ENCODE results near the gene MORN4.
"Not testable (repeated sequence)": the region's sequence is repeated elsewhere in the genome, so short reads cannot be mapped to it uniquely, and the experiment has no call there.

The MORN4 gene

DNA sequence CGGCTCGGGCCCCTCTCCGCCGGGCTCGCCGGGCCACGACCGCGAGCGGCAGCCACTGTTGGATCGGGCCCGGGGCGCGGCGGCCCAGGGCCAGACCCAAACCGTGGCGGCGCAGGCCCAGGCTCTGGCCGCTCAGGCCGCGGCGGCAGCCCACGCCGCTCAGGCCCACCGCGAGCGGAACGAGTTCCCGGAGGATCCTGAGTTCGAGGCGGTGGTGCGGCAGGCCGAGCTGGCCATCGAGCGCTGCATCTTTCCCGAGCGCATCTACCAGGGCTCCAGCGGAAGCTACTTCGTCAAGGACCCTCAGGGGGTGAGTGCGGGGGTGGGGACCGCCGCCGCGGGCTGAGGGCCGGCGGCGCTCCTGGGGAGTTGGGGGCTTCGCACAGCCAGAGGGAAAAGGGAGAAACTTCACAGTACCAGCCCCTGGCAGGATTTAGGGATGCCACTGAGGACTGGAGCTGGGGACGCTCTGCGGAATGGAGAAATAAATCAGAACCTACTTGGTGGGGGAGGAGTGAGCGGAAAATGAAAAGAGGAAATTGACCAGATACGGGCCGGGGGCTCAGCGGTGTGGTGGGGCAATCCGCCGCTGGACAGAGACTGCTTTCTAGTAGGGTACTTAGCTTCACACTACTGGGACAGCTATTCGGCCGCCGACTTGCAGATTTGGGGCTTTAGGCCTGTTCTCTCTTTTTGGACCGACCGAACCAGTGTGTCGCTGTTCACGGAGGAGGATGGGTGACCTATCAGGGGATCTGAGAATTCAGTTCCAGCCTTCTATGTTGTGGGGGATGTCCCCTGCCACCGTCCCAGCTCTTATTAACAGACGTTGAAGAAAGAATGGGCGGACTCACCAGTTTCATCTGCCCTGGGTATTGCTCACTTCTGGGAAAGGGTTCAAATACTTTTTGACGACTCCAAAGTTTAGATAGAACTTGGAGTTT lies 7.8 kb upstream of the MORN4 start:
- DNase-seq (ENCODE audit: low read depth), result no peak

DNA sequence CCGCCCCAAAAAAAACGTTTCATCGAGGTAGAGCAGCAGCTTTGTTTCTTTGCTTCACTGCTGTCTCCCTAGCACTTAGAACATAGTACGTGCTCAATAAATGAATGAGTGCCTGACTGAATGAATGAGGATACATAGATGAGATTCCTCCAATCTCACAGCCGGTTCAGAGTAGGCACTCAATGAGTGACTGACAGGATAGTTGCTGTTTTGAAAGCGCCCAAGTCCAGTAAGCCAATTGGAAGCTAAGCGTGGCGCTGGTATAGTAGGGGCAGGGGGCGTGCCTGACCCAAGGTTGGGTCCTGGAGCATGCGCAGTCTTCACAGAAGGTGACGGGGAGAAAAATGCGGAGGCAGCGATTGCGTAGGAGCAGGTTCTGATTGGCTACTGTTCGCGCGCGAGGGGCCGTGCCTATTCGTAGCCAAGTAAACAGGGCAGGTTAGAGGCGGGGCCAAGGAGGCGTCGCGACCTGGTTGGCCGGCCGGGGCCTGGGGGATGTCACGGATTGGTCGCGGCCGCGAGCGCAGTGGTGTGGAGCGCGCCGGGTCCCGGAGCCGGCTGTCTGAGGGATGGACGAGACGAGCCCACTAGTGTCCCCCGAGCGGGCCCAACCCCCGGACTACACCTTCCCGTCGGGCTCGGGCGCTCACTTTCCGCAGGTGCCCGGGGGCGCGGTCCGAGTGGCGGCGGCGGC lies 7.0 kb upstream of the MORN4 start, which contains the start of gene PI4K2A:
TSS of gene PI4K2A (plus strand) at position 498 of the 694 bp plus-strand sequence. CDS start at position 570, 72 bp downstream.
- DNase-seq (ENCODE audit: low read depth), result peak; percentile 98

DNA sequence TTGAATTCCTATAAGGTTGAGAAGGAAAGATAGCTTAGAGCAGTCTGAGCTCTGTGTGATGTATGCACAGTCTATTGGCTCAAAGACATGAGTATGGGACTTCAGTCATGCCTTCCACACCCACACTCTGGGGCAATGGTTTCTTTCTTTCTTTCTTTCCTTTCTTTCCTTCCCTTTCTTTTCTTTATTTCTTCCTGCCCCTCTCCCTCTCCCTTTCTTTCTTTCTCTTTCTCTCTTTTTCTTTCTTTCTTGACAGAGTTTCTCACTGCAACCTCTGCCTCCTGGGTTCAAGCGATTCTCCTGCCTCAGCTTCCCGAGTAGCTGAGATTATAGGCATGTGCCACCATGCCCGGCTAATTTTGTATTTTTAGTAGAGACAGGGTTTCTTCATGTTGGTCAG lies 5.8 kb upstream of the MORN4 start:
- DNase-seq (ENCODE audit: low read depth), result not testable (repeated sequence)

DNA sequence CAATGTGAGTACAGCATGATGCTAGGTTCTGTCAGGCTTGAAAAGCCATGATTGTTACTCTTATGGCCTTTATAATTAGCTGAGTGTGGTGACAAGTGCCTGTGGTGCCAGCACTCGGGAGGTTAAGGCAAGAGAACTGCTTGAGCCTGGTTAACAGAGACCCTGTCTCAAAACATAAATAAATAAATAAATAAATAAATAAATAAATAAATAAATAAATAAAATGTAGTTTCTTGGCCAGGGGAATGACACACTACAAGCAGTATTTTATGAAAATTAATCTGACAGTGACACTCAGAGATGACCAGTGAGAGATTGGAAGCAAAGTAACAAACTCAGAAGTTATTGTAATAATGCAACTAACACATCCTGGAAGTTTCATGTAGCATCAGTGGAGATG lies 2.3 kb upstream of the MORN4 start:
- no peak for DNase-seq (ENCODE audit: low read depth)

DNA sequence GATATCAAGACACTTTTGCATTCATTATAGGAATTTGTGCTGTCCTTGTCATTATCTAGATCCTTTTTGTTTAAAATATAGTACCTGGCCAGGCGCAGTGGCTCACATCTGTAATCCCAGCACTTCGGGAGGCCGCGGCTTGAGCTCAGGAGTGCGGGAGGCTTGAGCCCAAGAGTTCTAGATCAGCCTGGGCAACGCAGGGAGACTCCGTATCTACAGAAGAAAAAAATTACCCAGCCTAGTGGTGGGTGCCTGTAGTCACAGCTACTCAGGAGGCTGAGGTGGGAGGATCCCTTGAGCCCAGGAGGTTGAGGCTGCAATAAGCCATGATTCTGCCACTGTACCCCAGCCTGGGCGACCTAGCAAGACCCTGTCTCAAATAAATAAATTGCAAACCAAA lies 621 bp upstream of the MORN4 start:
- DNase-seq (ENCODE audit: low read depth), result no peak

DNA sequence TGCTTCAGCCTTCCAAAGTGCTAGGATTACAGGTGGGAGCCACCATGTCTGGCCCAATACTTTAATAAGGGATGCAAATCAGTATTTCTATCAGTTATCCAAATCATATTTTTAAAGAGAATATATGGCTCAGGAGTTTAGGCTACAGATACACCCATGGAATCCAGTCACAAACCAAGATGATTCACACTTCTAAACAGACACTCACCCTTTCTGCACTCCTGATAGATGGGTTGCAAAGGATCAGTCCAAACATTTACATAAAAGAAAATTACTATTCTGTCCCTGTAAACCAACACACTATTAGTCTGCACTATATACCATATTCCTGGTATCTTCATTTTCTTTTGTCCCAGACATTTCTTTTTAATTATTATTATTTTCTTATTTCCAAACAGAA lies 2.2 kb downstream of the MORN4 start:
- DNase-seq (ENCODE audit: low read depth), result no peak

DNA sequence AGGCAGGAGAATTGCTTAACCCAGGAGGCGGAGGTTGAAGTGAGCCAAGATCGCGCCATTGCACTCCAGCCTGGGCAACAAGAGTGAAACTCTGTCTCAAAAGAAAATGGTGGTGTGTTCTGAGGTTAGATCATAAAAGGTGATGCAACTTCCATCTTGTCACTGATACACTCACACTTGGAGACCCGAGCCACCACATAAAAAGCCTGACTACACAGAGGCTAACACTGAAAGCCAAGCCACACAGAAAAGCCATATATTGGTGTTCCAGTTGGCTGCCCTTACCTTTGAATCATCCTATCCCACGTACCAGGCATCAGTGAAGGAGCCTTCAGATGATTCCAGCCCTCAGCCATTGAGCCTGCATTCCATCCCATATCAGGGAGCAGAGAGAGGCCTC lies 4.0 kb downstream of the MORN4 start:
- no peak for DNase-seq (ENCODE audit: low read depth)

DNA sequence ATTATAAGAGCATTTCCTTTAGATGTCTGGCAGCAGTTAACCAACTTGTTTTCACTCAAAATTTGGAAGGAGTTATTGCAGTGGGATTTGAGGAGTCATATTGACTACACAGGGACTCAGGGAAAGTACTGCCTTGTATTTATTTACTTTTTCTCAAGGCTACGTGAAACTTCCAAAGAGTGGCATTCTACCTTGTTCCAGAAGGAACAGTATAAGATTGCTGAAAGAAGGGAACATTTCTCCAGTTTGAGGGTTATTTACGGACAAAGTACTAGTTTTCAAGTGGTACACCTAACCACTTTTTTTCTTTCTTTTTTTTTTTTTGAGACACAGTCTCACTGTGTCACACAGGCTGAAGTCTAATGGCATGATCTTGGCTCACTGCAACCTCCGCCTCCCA lies 5.1 kb downstream of the MORN4 start:
- no peak for DNase-seq (ENCODE audit: low read depth)

DNA sequence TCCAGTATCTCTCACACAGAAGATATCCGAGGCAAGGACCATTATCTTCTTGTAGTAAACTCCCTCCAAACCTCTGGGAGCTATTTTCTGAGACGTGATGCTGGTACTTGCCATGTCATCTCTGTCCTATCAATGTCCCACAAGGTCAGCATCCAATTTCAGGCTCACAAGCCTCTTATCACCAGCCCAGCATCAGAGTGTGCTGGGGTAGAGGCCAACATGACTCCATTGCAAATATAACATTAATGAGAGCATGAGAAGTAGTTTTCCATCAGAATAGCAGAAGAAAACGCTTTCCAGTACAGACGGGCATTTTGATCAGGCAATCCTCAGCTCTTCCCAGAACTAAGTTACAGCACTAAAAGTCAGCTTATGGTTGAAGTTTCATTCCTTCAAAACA lies 5.6 kb downstream of the MORN4 start:
- DNase-seq (ENCODE audit: low read depth), result no peak

DNA sequence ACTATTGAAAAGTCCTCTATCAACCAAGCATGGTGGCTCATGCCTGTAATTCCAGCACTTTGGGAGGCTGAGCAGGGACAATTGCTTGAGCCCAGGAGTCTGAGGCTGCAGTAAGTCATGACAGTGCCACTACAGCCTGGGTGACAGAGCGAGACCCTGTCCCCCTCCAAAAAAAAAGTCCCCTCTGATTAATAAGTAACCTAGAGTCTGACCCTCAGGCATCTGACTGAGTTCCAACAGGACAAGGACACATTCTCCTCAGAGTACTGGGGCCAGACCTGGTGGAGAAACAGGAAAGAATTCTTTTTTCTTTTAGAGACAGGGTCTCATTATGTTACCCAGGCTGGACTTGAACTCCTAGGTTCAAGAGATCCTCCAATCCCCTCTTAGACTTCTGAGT lies 10.0 kb downstream of the MORN4 start:
- no peak for DNase-seq (ENCODE audit: low read depth)

DNA sequence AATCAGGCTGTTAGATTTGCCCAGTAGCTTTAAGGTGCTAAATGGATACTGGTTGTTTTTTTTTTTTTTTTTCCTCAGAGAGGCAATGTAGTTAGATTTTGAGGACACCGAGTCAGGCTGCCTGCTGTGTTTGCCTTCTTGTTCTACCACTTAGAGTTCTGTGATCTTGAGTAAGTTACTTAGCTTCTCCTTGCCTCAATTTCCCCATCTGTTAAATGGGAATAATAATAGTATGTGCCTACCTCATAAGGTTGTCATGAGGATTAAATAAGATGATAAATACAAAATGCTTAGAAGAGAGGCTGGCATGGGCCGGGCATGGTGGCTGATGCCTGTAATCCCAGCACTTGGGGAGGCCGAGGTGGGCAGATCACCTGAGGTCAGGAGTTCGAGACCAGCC lies 14.6 kb downstream of the MORN4 start:
- DNase-seq (ENCODE audit: low read depth), result no peak

DNA sequence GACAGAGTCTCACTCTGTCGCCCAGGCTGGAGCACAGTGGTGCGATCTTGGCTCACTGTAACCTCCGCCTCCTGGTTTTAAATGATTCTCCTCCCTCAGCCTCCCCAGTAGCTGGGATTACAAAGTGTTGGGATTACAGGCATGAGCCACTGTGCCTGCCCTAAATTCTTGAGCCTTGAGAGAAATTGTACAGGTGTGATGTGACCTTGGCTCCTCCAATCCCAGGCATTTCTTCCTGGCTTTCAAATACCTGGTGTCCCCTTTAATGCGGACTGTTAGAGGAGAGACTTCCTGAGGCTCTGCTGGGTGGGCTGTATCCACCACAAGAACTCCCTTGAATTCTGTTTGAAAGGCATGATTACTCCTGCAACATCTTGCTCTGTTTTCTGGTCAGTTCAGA lies 15.0 kb downstream of the MORN4 start:
- DNase-seq (ENCODE audit: low read depth), result no peak

DNA sequence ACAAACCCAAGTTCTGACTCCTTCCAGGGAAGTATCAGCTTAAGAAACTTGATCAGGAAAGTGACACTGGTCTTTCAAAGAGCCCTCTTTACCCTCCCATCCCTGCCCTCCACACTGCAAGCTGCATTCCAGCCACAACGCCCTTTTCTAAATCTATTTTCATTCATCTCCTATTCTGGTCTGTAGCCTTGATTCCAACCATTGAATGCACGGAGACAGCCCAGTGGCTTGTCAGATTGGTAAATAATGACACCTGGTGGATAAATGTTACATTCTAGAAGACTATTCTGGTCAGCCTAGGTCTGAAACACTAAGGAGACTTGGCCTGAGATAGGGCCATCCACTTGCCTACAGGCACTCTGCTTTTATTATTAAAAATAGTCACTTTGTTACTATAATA lies 20.9 kb downstream of the MORN4 start:
- DNase-seq (ENCODE audit: low read depth), result no peak

DNA sequence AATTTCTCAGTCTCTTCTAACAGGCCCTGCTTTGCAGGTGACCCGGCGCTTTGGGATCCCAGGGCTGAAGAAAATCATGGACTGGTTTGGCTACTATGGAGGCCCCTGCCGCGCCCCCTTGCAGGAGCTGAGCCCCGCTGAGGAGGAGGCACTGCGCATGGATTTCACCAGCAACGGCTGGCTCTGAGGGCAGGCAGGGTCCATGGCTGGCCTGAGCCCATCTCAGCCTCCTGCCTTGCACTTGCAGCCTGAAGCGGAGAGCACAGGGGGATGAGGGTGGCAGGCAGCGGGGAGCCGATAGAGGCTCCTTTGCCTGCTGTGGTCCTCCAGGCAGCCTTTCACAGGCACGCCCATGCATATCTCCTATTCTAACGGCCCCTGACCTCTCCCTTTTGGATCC lies 21.8 kb downstream of the MORN4 start:
- DNase-seq (ENCODE audit: low read depth), result no peak

DNA sequence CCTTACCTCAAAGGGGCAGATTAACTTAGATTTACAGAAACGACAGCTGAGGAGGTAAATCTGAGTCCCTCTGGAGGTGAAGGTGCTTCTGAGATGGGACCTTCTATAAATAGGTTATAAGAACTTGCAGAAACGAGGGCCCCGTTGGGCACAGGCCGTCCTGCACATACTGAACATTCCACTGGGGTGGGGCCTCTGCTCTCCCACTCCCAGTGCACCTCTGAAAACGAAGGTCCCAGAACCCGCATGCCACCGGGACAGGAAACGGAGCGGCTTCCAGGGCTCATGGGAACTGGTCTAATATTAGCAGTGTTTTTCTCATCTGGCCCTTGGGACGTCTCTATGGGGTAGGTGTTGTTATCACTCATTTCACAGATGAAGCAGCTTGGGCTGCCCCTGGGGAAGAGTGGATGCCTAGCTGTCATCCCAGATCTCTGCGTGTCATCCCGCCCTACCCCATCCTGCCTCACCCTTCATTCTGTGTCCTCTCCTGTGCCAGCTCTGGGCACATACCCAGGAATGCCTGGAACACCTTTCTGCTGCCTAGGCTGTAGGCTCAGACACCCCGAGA lies 24.2 kb downstream of the MORN4 start:
- DNase-seq (ENCODE audit: low read depth), result no peak

DNA sequence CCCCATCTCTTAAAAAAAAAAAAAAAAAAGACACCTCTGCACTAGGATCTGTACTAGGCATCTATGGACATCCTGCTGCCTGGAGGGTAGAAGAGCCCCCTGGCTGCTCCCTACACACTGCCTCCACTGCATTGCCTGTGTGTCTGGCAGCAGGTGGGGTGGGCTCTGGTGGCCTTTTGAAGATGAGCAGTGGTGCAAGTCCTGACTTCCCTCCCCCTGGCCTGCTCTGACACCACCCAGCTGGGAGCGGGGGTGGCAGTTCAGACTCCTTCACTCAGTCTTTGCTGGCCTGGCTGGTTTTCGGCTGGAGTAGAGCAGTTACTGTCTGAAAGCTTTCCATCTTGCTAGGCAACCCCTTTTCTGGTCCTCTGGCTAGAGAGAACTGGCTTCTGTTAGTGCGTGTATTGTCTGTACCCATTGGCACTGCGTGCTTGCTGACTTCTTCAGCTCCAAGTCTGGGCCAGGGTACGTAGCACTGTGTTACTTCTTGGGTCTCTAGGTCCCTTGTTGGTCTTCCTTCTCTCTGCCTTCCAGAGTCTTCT lies 26.1 kb downstream of the MORN4 start:
- DNase-seq (ENCODE audit: low read depth), result no peak

DNA sequence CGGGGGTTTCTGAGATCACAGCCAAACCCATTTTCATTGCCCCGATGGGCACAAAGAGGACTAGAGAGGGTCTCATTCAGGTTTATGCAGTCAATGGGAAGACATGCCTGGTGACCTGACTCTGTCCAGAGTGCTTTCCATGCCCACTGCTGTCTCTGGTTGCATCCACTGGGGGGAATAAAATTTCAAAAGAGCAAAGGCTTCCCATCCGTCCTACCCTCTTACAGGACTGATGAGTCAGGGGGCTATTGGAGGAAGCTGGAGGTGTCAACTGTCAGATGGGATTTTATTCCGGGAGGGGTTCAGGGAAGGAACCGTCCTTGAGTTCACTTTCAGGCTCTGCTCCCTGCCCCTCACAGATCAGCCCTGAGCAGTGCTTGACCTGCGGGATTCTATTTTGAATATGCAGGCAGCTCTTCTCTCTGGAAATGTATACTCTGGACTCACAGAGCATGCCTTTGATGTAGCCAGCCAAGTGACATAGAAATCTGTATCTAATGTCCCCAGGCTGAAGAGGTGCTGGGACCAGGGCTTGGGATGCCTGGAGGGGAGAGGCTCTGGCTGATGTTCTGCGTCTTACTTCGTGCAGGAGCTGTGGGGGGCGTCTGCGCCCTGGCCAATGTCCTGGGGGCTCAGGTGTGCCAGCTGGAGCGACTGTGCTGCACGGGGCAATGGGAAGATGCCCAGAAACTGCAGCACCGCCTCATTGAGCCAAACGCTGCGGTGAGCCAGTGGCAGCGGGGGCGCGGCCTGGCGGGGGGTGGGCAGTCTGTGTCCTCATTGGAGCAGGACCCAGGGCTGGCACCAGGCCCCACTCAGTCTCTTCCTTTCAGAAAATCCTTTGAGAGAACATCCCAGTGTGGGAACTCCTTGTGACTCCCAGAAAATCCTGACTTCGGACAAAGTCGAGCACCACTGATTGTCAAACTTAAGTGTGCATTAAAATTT lies 31.8 kb downstream of the MORN4 start:
- DNase-seq (ENCODE audit: low read depth), result no peak

DNA sequence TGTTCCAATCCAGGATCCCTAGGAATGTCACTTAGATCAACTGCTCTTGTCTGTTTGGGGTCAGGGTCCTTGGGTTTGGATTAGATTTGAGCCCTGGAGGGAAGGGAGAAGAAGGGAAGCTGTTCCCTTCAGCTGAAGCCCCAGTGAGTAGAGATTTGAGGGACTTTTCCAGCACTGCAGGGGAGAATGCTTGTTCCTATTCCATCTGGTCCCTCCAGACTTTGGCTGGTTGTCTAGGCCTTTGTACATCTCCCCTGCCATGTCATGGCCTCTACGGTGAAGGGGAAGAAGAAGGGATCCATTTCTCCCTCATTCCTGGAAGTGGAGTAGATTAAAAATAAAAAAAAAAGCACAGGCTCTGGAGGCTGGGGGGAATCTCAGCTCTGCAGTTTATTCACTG lies 32.7 kb downstream of the MORN4 start:
- DNase-seq (ENCODE audit: low read depth), result no peak

DNA sequence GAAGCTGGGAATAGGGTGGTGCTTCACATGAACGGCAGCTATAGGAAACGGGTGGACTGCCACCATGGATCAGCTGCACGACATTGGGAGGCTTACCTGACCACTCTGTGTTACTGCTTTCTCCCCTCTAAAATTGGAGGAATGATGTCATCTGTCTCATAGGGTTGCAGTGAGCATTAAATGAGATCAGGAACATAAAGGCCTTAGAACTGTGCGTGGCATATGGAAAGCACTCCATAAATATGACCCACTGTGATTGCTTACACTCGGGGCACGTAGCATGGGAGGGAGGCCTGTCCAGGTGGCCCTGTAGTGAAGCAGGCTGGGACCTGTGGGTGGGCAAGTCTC lies 34.1 kb downstream of the MORN4 start:
- DNase-seq (ENCODE audit: low read depth), result no peak

DNA sequence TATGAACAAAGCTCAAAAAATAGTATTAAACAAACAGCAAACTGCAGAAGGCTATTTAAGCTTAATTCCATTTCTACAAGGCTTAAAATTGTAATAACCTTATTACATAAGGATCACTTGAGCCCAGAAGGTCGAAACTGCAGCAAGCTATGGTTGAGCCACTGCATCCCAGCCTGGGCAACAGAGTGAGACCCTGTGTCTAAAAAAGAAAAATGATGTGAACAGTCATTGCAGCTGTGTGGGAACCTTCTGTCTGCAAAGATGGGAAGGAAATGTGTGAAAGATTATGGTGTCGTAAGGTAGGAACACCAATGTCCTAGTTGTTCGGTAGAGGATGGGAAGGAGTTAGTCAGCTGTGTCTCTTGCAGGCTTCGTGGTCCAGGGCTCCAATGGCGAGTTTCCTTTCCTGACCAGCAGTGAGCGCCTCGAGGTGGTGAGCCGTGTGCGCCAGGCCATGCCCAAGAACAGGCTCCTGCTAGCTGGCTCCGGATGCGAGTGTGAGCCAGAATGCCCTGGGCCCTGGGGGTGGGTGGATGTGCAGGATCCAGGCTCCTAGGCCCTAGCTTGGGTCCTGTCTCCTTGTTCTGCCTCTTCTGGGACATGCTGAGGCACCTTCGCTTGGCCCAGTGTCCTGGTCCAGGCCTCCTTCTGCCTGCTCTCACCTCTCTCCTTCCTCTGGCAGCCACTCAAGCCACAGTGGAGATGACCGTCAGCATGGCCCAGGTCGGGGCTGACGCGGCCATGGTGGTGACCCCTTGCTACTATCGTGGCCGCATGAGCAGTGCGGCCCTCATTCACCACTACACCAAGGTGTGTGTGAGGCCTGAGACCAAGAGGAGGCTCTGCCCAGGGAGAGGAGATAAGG lies 34.7 kb downstream of the MORN4 start:
- DNase-seq (ENCODE audit: low read depth), result no peak

DNA sequence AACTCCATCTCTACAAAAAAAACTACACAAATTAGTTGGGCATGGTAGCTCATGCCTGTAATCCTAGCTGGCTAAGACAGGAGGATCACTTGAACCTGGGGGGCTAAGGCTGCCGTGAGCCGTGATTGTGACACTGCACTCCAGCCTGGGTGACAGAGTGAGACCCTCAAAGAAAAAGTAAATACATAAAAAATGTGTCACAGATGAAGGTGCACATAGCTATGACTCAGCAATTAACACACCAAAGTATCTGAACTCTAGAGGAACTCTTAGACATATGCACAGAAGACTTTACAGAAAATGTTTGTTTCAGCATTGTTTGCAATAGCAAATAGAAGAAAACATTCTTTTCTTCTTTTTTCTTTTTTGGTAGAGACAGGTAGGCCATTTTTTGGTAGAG lies 35.5 kb downstream of the MORN4 start:
- DNase-seq (ENCODE audit: low read depth), result no peak
